ENCODE results near the gene SPATA33.
"Not testable (repeated sequence)": the region's sequence is repeated elsewhere in the genome, so short reads cannot be mapped to it uniquely, and the experiment has no call there.

SPATA33 gene

DNA sequence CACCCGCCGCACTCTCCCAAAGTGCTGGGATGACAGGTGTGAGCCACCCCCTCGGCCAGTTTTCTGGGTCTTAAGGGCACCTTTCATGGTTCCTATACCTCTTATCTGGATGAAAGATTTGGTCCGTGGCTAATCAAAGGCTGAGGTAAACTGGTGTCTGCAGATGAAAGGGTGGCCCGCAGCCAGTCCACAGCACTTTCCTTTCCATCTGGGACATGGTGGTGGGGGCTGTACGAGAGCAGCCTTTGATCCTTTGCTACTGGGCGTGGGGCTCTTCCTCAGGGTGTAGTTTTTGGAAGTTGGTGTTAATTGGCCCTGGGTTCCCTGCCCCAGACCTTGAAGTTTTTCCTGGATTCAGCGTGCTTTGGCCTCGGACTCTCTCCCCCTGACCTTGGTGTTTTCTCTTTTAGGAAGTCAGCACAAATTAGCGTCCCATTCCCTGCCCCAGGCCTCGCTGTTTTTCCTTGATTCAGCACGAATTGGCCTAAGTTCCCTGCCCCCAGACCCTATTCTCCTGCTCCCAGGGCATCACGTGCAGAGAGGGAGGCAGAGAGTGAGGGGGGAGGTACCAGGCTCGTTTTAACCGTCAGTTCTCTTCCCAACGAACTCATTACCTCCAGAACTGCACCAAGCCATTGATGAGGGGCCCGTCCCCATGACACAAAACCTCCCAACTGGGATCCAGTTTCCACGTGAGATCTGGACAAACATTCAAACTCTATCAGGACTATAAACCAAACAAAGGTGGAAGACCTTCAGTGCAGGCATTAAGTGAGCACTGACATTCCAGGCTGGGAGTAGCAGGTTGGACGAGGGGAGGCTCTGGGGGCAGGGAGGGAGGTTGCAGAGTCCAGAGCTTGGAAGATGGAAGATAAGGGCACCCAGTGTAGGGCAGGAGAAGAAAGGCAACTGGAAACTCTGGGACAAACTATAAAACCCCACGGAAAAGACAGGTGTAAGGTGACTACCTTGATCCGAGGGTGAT lies 32.6 kb upstream of the SPATA33 start:
- in situ Hi-C loops (cut with MboI; ENCODE audit: low sequenced_read_pairs) = no loop called here

DNA sequence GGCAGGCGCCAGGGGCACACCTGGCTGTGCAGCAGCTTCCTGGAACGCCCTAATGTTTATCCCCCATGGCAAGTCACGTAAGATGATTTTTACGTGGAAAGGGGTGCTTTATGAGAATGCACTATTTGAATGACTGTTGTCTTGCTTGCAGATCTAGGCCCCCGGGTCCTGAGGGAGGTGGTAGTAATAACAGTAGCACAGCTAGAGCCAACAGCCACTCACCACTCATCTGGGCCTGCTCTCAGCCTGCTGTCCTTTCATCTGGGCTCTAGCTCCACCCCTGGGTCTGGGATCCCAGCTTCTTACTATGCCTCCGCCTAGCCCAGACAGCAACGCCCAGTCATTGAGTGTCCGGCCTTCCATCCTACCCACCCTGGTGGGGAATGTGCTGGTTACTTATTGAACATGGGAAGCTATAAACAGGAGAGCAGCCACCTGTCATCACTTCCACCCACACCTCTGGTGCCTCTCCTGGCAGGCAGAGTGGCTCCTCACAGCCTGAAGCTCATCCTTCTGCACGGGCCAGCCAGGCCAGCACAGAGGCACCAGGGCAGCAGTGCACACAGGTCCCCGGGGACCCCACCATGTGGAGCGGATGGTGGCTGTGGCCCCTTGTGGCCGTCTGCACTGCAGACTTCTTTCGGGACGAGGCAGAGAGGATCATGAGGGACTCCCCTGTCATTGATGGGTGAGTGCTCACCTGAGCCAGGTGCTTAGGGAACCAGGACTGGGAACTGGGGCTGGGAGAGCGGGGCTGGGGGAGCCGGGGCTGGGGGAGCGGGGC lies 27.6 kb upstream of the SPATA33 start:
- in situ Hi-C loops (cut with MboI; ENCODE audit: low sequenced_read_pairs) = no loop called here

- in situ Hi-C loops (cut with MboI; ENCODE audit: low sequenced_read_pairs) = no loop called here
These were observed 24.5 kb upstream of the SPATA33 start for GRCh38 chr16:89633064-89633631.

DNA sequence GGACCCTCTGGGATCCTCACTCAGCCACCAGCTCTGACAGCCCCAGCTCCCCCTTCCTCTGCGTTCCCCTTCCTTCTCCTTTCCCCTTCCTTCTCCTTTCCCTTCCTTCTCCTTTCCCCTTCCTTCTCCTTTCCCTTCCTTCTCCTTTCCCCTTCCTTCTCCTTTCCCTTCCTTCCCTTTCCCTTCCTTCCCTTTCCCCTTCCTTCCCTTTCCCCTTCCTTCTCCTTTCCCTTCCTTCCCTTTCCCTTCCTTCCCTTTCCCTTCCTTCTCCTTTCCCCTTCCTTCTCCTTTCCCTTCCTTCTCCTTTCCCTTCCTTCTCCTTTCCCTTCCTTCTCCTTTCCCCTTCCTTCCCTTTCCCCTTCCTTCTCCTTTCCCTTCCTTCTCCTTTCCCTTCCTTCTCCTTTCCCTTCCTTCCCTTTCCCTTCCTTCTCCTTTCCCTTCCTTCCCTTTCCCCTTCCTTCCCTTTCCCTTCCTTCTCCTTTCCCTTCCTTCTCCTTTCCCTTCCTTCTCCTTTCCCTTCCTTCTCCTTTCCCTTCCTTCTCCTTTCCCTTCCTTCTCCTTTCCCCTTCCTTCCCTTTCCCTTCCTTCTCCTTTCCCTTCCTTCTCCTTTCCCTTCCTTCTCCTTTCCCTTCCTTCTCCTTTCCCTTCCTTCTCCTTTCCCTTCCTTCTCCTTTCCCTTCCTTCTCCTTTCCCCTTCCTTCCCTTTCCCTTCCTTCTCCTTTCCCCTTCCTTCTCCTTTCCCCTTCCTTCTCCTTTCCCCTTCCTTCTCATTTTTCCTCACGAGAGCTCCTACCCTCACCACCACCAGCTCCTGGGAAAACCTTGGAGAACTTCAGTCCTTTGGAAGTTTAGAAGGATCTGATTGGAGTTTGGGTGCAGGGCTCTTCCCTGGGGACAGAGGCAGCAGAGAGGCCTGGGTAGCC lies 22.9 kb upstream of the SPATA33 start:
- in situ Hi-C loops (cut with MboI; ENCODE audit: low sequenced_read_pairs) = not testable (repeated sequence)

- in situ Hi-C loops (cut with MboI; ENCODE audit: low sequenced_read_pairs) = no loop called here
These were observed 21.0 kb upstream of the SPATA33 start for GRCh38 chr16:89636663-89637062.

GRCh38 chr16:89637379-89637778 lies 20.3 kb upstream of the SPATA33 start:
- in situ Hi-C loops (cut with MboI; ENCODE audit: low sequenced_read_pairs) = no loop called here

DNA sequence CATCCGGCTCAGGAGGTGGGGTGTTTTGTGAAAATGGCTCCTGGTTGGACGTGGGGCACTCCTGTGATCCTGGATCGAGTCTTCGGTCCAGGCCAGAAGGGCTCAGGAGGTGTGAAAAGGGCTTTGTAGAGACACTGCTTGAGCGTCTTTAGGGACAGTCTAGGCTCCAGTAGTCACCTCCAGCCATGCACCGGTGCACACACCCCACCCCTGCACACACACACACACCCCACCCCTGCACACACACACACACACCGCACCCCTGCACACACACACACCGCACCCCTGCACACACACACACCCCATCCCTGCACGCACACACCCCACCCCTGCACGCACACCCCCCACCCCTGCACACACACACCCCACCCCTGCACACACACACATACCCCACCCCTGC lies 19.2 kb upstream of the SPATA33 start:
- in situ Hi-C loops (cut with MboI; ENCODE audit: low sequenced_read_pairs) = no loop called here

DNA sequence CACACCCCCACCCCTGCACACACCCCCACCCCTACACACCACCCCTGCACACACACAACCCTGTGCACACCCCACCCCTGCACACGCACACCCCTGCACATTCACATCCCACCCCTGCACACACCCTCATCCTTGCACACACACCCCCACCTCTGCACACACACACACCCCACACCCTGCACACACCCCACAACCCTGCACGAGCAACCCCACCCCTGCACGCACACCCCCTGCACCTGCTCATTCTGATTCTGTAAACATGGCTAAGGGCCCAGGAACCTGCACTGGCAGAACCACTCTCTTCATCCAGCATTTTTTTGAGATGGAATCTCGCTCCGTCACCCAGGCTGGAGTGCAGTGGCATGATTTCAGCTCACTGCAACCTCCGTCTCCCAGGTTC lies 18.3 kb upstream of the SPATA33 start:
- in situ Hi-C loops (cut with MboI; ENCODE audit: low sequenced_read_pairs) = no loop called here

GRCh38 chr16:89641458-89642119 lies 16.0 kb upstream of the SPATA33 start:
- in situ Hi-C loops (cut with MboI; ENCODE audit: low sequenced_read_pairs) = no loop called here

DNA sequence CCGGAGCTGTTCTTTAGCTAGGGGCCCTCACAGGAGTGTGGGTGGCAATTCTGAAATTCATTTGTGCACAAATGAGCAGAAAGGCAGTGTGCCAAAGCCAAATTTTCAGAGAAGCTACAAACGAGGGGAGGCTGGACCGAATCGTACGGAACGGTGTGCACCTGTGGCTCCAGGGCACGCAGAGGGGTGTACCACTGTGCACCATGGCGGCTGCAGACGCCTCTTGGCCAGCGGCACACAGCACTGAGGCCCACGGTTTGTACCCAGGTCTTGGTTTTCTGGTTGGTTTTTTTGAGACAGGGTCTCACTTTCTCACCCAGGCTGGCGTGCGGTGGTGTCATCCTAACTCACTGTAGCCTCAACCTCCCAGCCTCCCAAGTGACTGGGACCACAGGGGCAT lies 15.1 kb upstream of the SPATA33 start:
- in situ Hi-C loops (cut with MboI; ENCODE audit: low sequenced_read_pairs) = no loop called here

- in situ Hi-C loops (cut with MboI; ENCODE audit: low sequenced_read_pairs) = no loop called here
These were observed 13.8 kb upstream of the SPATA33 start for GRCh38 chr16:89643769-89644300.

DNA sequence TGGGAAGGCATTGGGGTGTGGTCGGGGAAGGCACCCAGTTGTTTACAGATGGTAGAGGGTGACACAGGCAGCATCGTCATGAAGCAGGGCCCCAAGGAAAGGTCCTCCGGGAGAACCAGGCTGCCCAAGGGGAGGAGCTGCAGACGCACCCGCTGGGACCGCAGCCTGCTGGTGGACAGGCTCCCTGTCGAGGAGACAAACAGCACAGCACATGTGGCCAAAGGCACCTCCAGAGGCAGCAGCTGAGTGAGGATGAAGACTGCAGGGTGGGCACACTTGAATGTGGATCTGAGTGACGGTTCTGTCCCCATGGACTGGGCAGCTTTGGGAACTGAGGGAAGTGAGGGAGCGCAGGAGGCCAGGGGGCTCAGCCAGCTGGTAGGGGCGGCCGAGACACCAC lies 12.5 kb upstream of the SPATA33 start:
- in situ Hi-C loops (cut with MboI; ENCODE audit: low sequenced_read_pairs) = no loop called here

- in situ Hi-C loops (cut with MboI; ENCODE audit: low sequenced_read_pairs) = no loop called here
These were observed 11.4 kb upstream of the SPATA33 start for GRCh38 chr16:89646270-89646669.

DNA sequence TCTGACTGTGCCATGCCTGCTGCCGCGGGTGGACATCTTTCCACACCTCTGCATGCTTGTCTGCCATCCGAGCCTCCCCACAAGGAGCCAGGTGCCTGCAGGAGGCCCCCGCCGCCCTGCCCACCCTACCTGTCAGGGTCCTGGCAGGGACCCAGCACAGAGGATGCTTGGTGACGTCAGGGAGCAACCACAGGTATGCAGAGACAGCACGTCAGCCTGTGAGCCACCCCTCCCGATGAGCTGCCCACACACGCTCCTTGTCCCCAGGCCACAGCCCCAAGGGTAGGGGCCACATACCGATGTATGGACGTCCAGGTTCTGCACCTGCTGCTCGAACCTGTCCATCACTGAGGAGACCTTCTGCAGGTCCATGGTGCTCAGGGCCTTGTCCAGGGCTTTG lies 10.7 kb upstream of the SPATA33 start:
- in situ Hi-C loops (cut with MboI; ENCODE audit: low sequenced_read_pairs) = no loop called here

- in situ Hi-C loops (cut with MboI; ENCODE audit: low sequenced_read_pairs) = no loop called here
These were observed 6.1 kb upstream of the SPATA33 start for GRCh38 chr16:89651584-89651983.

- in situ Hi-C loops (cut with MboI; ENCODE audit: low sequenced_read_pairs) = no loop called here
These were observed 3.9 kb upstream of the SPATA33 start for GRCh38 chr16:89653656-89654295.

DNA sequence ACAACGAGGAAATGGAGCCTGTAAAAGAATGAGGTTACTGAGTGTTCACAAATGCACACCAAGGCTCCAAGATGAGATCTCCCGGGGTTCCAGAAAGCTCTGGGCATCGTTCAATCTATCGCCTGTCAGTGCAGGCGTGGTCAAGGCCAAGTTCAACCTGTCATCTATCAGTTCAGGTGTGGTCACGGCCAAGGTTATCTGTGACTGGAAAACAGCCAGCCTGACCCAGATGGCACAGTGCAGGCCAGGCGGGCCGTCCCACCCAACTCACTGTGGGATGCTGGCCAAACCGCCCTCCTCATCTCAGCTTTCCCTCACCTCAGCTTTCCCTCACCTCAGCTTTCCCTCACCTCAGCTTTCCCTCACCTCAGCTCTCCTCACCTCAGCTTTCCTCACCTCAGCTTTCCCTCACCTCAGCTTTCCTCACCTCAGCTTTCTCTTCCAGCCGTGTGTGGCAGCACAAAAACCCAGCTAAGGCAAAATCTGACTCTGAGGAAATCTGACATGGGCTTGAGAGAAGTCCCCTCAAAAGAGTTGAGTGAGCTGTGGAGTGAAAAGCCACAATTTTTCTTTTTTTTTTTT lies 2.5 kb upstream of the SPATA33 start:
- in situ Hi-C loops (cut with MboI; ENCODE audit: low sequenced_read_pairs) = no loop called here

- in situ Hi-C loops (cut with MboI; ENCODE audit: low sequenced_read_pairs) = no loop called here
These were observed 1.1 kb upstream of the SPATA33 start for GRCh38 chr16:89656435-89657121.
